ENCODE data around the gene RESP18. TPM values are rescaled to one million over a fixed set of nuclear protein-coding genes. Genes with fewer than 3 reads are reported as not detected.

RESP18 gene
- total and polyA plus RNA-seq, 2 of the 4 experiments (the other 2 are of a cell fraction), result not detected

DNA sequence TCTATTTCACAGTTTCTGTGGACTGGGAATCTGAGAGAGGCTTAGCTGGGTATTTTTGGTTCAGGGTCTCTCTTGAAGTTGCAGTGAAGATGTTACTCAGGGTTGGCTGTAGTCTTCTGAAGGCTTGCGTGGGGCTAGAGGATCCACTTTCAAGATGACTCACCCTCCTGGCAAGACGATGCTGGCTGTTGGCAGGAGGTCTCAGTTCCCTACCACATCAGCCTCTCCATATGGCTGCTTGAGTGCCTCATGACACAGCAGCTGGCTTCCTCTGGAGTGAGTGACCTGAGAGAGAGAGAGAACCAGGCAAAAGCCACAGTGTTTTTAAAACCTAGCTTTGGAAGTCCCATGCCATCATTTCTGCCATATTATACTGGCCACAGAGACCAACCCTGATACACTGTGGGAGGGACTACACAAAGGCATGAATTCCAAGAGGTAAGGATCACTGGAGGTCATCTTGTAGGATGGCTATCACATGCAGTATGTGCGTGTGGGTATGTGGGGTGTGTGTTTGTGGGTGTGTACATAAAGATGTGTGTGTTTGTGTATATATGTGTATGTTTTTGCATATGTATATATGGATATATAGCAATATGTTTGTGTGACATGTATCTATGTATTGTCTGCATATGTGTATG is 30.1 kb upstream of the RESP18 start:
- H3K27me3 ChIP-seq (ENCODE audit: control insufficient read depth, insufficient read depth, low read length), result peaks cover 29% of the 10 kb centered on the region
- peak; percentile 95 for ATAC-seq (ENCODE audit: low read depth)
- H3K9me3 ChIP-seq (ENCODE audit: control insufficient read depth, insufficient read depth, low read length), result no peaks in the 10 kb centered on the region
- in situ Hi-C loops (cut with MboI; ENCODE audit: low sequenced_read_pairs) (no loop called here), intact Hi-C loops (cut with micrococcal nuclease) (no loop called here), dilution Hi-C loops (cut with HindIII; ENCODE audit: low sequenced_read_pairs, unreplicated experiment) (no loop called here)
- H3K18ac ChIP-seq (ENCODE audit: low read depth, low read length), result no peak overlapping the region
- ChIA-PET POLR2A (ENCODE audit: unreplicated experiment) (no interaction called here), CTCF (interaction anchor here (0.6 kb wide), 1 partner anchor 22 kb away, joined by 3 read pairs; no protein-coding TSS in a partner anchor)
- no peaks in the 10 kb centered on the region for H3K79me1 ChIP-seq (ENCODE audit: low read depth in 1 of 2, low read length in 2 of 2)
- H3K14ac ChIP-seq (replicated peaks; ENCODE audit: low read depth, low read length), result no peak overlapping the region
- WGBS, 2 experiments (ENCODE audit: extremely low coverage in 2 of 2, insufficient read length in 1 of 2), result 22% methylated on average over 1 of the region's 3 CpGs; no CpG with 5 or more reads in 1 of the 2 experiments
- H4K8ac ChIP-seq (ENCODE audit: low read depth in 2 of 2, low read length in 2 of 2), result peak overlapping the region in 1 of 2 experiments; percentile 64; a peak in 1 of 4 replicates
- peak overlapping the region; percentile 48; the same call in 1 of the 2 replicates for H2AK5ac ChIP-seq (ENCODE audit: low read depth, low read length)
- H2BK15ac ChIP-seq (ENCODE audit: low read depth, low read length), result no peak overlapping the region; the same call in 2 of the 3 replicates
- H4K91ac ChIP-seq (ENCODE audit: insufficient read depth, low read depth, low read length), result no peak overlapping the region
- H3K9ac ChIP-seq (ENCODE audit: low read depth, low read length), result no peak overlapping the region
- peak overlapping the region; percentile 82 for H2BK5ac ChIP-seq (ENCODE audit: low read depth, low read length, poor library complexity, severe bottlenecking)
- H4K5ac ChIP-seq (ENCODE audit: low read depth, low read length), result no peak overlapping the region
- peaks cover 8% of the 10 kb centered on the region for H3K9me1 ChIP-seq (ENCODE audit: insufficient read depth, low read length)
- H3K23ac ChIP-seq (ENCODE audit: low read depth, low read length), result no peak overlapping the region
- no peak overlapping the region for H3K56ac ChIP-seq (ENCODE audit: extremely low read depth, insufficient read depth, low read length)
- no peak overlapping the region for H3K4me3 ChIP-seq (ENCODE audit: insufficient read depth, low read depth, low read length)
- DNase-seq, result peak; percentile 99
- peak overlapping the region; percentile 67; the same call in 1 of the 2 replicates for H3K27ac ChIP-seq (ENCODE audit: insufficient read depth, low read length)
- H4K20me1 ChIP-seq (ENCODE audit: insufficient read depth, low read length), result peaks cover 4% of the 10 kb centered on the region; the same call in 1 of the 2 replicates
- no peak overlapping the region for H3K4me2 ChIP-seq (ENCODE audit: low read depth, low read length)
- peak overlapping the region; percentile 76; the same call in 1 of the 2 replicates for H2BK20ac ChIP-seq (ENCODE audit: low read depth, low read length)
- no peak overlapping the region for H2AK9ac ChIP-seq (replicated peaks; ENCODE audit: low read depth, low read length, poor library complexity)
- peak overlapping the region; percentile 4 for H2AFZ ChIP-seq (replicated peaks; ENCODE audit: low read length, poor library complexity)
- no TSS peak for BruUV-seq (replicated peaks)
- H3K4ac ChIP-seq (ENCODE audit: low read depth, low read length), result peak overlapping the region; percentile 69
- H3K4me1 ChIP-seq (ENCODE audit: control insufficient read depth, insufficient read depth, low read length), result peaks cover 11% of the 10 kb centered on the region
- H2BK120ac ChIP-seq (ENCODE audit: low read depth, low read length), result peak overlapping the region; percentile 48
- no peaks in the 10 kb centered on the region for H3K36me3 ChIP-seq (ENCODE audit: control insufficient read depth, insufficient read depth, low read length)
- TF ChIP-seq BHLHE40 (IDR thresholded peaks at IDR 0.05; ENCODE audit: low read depth, low read length), result peak; percentile 51; the same call in 1 of the 2 replicates
- no peak for TF ChIP-seq RAD21 (IDR thresholded peaks at IDR 0.05; ENCODE audit: low read length)
- TF ChIP-seq CEBPB (IDR thresholded peaks at IDR 0.05; ENCODE audit: low read depth, low read length), result peak; percentile 25; the same call in 1 of the 2 replicates
- peak; percentile 63; the same call in 1 of the 2 replicates for TF ChIP-seq NFE2L2 (IDR thresholded peaks at IDR 0.05; ENCODE audit: low read depth, low read length)
- TF ChIP-seq RFX5 (IDR thresholded peaks at IDR 0.05; ENCODE audit: low read depth, low read length), result no peak
- no peak for TF ChIP-seq SMC3 (IDR thresholded peaks at IDR 0.05; ENCODE audit: low read depth, low read length)
- peak; percentile 20; the same call in 1 of the 2 replicates for TF ChIP-seq MAZ (IDR thresholded peaks at IDR 0.05; ENCODE audit: borderline replicate concordance, low read depth, low read length)
- 0 out of 2 replicates have a peak, but pooled peaks have one; percentile 67 for TF ChIP-seq MXI1 (IDR thresholded peaks at IDR 0.05; ENCODE audit: borderline replicate concordance, low read depth, low read length)
- TF ChIP-seq, protein P1, sequence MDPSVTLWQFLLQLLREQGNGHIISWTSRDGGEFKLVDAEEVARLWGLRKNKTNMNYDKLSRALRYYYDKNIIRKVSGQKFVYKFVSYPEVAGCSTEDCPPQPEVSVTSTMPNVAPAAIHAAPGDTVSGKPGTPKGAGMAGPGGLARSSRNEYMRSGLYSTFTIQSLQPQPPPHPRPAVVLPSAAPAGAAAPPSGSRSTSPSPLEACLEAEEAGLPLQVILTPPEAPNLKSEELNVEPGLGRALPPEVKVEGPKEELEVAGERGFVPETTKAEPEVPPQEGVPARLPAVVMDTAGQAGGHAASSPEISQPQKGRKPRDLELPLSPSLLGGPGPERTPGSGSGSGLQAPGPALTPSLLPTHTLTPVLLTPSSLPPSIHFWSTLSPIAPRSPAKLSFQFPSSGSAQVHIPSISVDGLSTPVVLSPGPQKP (IDR thresholded peaks at IDR 0.05; ENCODE audit: borderline replicate concordance, low read depth, low read length), result no peak
- peak; percentile 95 for TF ChIP-seq FOS (IDR thresholded peaks at IDR 0.05; ENCODE audit: low read depth, low read length)
- peak; percentile 12; the same call in 1 of the 2 replicates for TF ChIP-seq MAFK (IDR thresholded peaks at IDR 0.05; ENCODE audit: low read depth, low read length)
- TF ChIP-seq, protein P2, sequence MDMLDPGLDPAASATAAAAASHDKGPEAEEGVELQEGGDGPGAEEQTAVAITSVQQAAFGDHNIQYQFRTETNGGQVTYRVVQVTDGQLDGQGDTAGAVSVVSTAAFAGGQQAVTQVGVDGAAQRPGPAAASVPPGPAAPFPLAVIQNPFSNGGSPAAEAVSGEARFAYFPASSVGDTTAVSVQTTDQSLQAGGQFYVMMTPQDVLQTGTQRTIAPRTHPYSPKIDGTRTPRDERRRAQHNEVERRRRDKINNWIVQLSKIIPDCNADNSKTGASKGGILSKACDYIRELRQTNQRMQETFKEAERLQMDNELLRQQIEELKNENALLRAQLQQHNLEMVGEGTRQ (IDR thresholded peaks at IDR 0.05; ENCODE audit: low read depth, low read length), result peak; percentile 52; the same call in 1 of the 2 replicates
- TF ChIP-seq RCOR1 (IDR thresholded peaks at IDR 0.05; ENCODE audit: insufficient replicate concordance, low read length), result peak; percentile 81
- TF ChIP-seq POLR2A (IDR thresholded peaks at IDR 0.05; ENCODE audit: low read depth, low read length), result no peak

Measured in IMR-90 (cell line).